Osteoblast (primary cell): ENCODE measurements around the gene CEP131. TPM values are rescaled to one million over a fixed set of nuclear protein-coding genes. Genes with fewer than 3 reads are reported as not detected.
"Not testable (repeated sequence)": the region's sequence is repeated elsewhere in the genome, so short reads cannot be mapped to it uniquely, and the experiment has no call there.

Experiments used
- DNase-seq: peaks from one replicate; pipeline ENCODE4 v3.0.0; 2011; ENCODE audit warnings: low spot score, mixed read lengths; ENCODE audit not compliant: insufficient read length; ENCODE audit errors: missing footprints
- H2AFZ ChIP-seq: 2 replicates; pipeline ENCODE4 v1.6.0; 2011; ENCODE audit warnings: mild to moderate bottlenecking, low read length
- H3K27ac ChIP-seq: 2 replicates; pipeline ENCODE4 v1.5.1; 2011; ENCODE audit warnings: mild to moderate bottlenecking, low read depth, low read length, moderate library complexity
- H3K27me3 ChIP-seq: 2 replicates; pipeline ENCODE4 v1.6.0; 2012; ENCODE audit warnings: mild to moderate bottlenecking, control low read depth, inconsistent platforms, low read length, moderate library complexity; ENCODE audit not compliant: insufficient read depth
- H3K36me3 ChIP-seq: 2 replicates; pipeline ENCODE4 v1.5.1; 2011; ENCODE audit warnings: mild to moderate bottlenecking, low read length, control low read depth, moderate library complexity; ENCODE audit not compliant: insufficient read depth
- H3K4me1 ChIP-seq: 2 replicates; pipeline ENCODE4 v1.5.1; 2011; ENCODE audit warnings: mild to moderate bottlenecking, low read length, control low read depth, moderate library complexity; ENCODE audit not compliant: insufficient read depth
- H3K4me2 ChIP-seq: 2 replicates; pipeline ENCODE4 v1.6.0; 2011; ENCODE audit warnings: mild to moderate bottlenecking, low read length; ENCODE audit not compliant: insufficient read depth
- H3K4me3 ChIP-seq: fragments of 200-600 bp; sonication (generic); 3 replicates; pipeline ENCODE4 v1.5.1; 2012; ENCODE audit warnings: mild to moderate bottlenecking, low read length, inconsistent platforms; ENCODE audit not compliant: insufficient read depth
- H3K79me2 ChIP-seq: 2 replicates; pipeline ENCODE4 v1.6.0; 2012; ENCODE audit warnings: mild to moderate bottlenecking, low read length, control low read depth, inconsistent platforms; ENCODE audit not compliant: insufficient read depth
- H3K9me3 ChIP-seq: 2 replicates; pipeline ENCODE4 v1.5.1; 2011; ENCODE audit warnings: low read depth, low read length, control low read depth
- H4K20me1 ChIP-seq: 2 replicates; pipeline ENCODE4 v1.6.0; 2012; ENCODE audit warnings: mild to moderate bottlenecking, low read length, control low read depth; ENCODE audit not compliant: insufficient read depth
- total RNA-seq: library from RNA; depleted of rRNA; stranded (reverse); fragments of >200 nt; gene quantifications from 2 replicates; pipeline ENCODE4 v1.2.3, GENCODE V29; 2012
- TF ChIP-seq, protein P1 (sequence below): IDR thresholded peaks from 2 replicates; pipeline ENCODE4 v1.5.1; 2011; ENCODE audit warnings: mild to moderate bottlenecking, low read depth, low read length, moderate library complexity; ENCODE audit errors: extremely low read depth

Gene CEP131
- total RNA-seq, 1 donor: 8.7 TPM

DNA sequence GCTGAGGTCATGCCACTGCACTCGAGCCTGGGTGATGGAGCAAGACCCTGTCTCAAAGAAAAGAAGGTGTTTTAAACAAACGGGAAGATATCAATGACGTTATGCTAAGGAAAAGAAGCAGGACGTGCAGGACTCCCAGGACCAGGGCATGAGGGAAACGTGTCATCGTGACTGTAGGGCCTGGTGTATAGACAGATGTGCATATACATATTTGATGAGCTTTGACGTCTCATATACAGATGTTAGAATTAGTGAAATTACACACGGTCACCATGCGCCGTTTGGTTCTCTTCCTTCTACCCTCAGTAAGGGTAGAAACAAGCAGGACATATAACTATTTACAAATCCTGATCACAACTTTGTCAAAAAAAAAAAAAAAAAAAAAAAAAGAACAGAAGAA is 75.1 kb downstream of the CEP131 start:
- H3K9me3 ChIP-seq: no peaks in the 10 kb centered on the region
- H3K36me3 ChIP-seq: no peaks in the 10 kb centered on the region

DNA sequence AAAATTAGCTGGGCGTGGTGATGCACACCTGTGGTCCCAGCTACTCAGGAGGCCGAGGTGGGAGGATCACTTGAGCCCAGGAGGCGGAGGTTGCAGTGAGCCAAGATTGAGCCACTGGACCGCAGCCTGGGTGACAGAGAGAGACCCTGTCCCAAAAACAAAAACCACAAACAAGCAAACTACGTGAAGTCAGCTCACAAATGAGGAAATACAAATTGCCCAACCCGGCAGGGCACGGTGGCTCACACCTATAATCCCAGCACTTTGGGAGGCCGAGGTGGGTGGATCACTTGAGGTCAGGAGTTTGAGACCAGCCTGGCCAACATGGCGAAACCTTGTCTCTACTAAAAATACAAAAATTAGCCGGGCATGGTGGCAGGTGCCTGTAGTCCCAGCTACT is 76.6 kb downstream of the CEP131 start:
- H4K20me1 ChIP-seq, H3K36me3 ChIP-seq, H3K4me2 ChIP-seq, H3K9me3 ChIP-seq, H3K27ac ChIP-seq, H3K79me2 ChIP-seq, H3K4me1 ChIP-seq, H3K27me3 ChIP-seq, H2AFZ ChIP-seq, H3K4me3 ChIP-seq, DNase-seq: not testable (repeated sequence)

More for the DNA sequence above, 75.1 kb downstream of the CEP131 start:
- H3K4me3 ChIP-seq: no peak overlapping the region
- peak; percentile 92 for DNase-seq
- no peak overlapping the region for H3K27ac ChIP-seq
- TF ChIP-seq, protein P1, sequence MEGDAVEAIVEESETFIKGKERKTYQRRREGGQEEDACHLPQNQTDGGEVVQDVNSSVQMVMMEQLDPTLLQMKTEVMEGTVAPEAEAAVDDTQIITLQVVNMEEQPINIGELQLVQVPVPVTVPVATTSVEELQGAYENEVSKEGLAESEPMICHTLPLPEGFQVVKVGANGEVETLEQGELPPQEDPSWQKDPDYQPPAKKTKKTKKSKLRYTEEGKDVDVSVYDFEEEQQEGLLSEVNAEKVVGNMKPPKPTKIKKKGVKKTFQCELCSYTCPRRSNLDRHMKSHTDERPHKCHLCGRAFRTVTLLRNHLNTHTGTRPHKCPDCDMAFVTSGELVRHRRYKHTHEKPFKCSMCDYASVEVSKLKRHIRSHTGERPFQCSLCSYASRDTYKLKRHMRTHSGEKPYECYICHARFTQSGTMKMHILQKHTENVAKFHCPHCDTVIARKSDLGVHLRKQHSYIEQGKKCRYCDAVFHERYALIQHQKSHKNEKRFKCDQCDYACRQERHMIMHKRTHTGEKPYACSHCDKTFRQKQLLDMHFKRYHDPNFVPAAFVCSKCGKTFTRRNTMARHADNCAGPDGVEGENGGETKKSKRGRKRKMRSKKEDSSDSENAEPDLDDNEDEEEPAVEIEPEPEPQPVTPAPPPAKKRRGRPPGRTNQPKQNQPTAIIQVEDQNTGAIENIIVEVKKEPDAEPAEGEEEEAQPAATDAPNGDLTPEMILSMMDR: no peak
- H3K4me1 ChIP-seq: no peaks in the 10 kb centered on the region
- no peak overlapping the region for H2AFZ ChIP-seq
- H3K27me3 ChIP-seq: no peaks in the 10 kb centered on the region
- H4K20me1 ChIP-seq: no peaks in the 10 kb centered on the region
- H3K4me2 ChIP-seq: no peak overlapping the region
- no peaks in the 10 kb centered on the region for H3K79me2 ChIP-seq

DNA sequence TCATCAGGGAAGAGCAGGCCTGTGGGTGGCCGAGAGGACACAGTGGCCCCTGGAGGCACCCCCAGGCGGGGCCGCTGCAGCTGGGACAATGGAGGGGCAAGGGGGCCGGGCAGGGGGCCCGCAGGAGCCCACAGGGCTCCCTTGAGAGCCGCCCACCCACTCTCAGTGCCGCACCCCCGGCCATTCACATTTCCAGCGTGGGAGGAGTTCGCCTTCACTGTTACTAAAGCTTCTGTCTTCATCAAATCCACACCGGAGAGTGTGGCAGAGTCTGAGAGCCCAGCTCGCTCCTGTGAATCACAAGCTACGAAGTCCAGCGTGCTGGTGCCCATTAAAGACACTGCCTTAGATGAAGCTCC is 78.4 kb downstream of the CEP131 start:
- H3K9me3 ChIP-seq: no peaks in the 10 kb centered on the region
- H3K4me2 ChIP-seq: no peak overlapping the region
- no peaks in the 10 kb centered on the region for H3K36me3 ChIP-seq
- H4K20me1 ChIP-seq: no peaks in the 10 kb centered on the region
- H2AFZ ChIP-seq: no peak overlapping the region
- no peak for DNase-seq
- no peaks in the 10 kb centered on the region for H3K4me1 ChIP-seq
- H3K79me2 ChIP-seq: no peaks in the 10 kb centered on the region
- no peaks in the 10 kb centered on the region for H3K27me3 ChIP-seq
- H3K27ac ChIP-seq: no peak overlapping the region
- H3K4me3 ChIP-seq: no peak overlapping the region
- TF ChIP-seq, protein P1: no peak

DNA sequence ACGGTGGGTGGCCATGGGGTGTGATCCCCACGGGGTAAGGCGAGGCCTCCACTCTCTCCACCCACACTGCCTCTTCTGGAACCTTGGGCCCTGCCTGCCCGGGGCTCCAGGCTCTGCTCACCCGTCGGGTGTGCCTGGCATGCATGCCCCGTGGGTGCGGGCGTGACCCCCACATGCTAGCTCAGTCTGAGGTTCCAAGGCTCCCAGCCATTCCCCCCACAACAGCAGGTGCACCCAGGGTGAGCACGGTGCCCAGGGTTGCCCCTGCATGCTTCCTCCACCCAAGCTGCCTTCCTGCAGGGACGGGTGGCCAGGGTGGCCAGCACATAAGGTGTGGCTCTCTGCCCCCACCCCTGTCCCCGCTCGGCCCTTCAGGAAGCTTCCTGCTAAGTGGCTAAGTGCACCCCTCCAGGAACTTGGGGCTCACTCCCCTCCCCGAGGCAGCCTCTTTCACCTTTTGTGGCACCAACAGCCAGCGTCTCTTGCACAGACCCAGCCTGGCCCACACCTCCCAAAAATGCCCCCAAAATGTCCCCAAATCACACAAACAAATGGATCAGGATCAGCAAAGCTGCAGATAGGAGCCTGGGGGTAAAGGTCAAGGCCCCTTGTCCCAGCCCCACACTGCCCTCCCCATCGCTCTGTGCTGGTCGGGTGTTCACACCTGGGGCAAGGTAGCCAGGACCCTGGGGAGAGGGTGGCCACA is 78.9 kb downstream of the CEP131 start:
- TF ChIP-seq, protein P1: no peak
- H3K27ac ChIP-seq: no peak overlapping the region
- H3K36me3 ChIP-seq: no peaks in the 10 kb centered on the region
- H3K4me3 ChIP-seq: no peak overlapping the region
- no peak overlapping the region for H2AFZ ChIP-seq
- H3K27me3 ChIP-seq: no peaks in the 10 kb centered on the region
- H3K79me2 ChIP-seq: no peaks in the 10 kb centered on the region
- no peaks in the 10 kb centered on the region for H3K9me3 ChIP-seq
- no peak for DNase-seq
- H4K20me1 ChIP-seq: no peaks in the 10 kb centered on the region
- H3K4me2 ChIP-seq: no peak overlapping the region
- H3K4me1 ChIP-seq: no peaks in the 10 kb centered on the region
